HG02610 (cell line): ENCODE results near the gene B3GNT5.
"Not testable (repeated sequence)": the region's sequence is repeated elsewhere in the genome, so short reads cannot be mapped to it uniquely, and the experiment has no call there.

Source experiments
- ATAC-seq: cut with Tn5 transposase; IDR thresholded peaks from one replicate; pipeline ENCODE4 v1.9.1; 2021; ENCODE audit warnings: mild to moderate bottlenecking, moderate library complexity; ENCODE audit not compliant: unreplicated experiment

B3GNT5 gene

GRCh38 chr3:183229178-183229577, 23.9 kb upstream of the B3GNT5 start:
- ATAC-seq = no peak

GRCh38 chr3:183230251-183230650, 22.8 kb upstream of the B3GNT5 start:
- ATAC-seq = not testable (repeated sequence)

GRCh38 chr3:183230826-183231225, 22.2 kb upstream of the B3GNT5 start:
- no peak for ATAC-seq

- ATAC-seq = no peak
These were observed 19.1 kb upstream of the B3GNT5 start for GRCh38 chr3:183233966-183234365.

GRCh38 chr3:183239046-183239445, 14.0 kb upstream of the B3GNT5 start:
- no peak for ATAC-seq

- no peak for ATAC-seq
These were observed 10.6 kb upstream of the B3GNT5 start for GRCh38 chr3:183242431-183242830.

GRCh38 chr3:183244219-183244618, 8.8 kb upstream of the B3GNT5 start:
- no peak for ATAC-seq

DNA sequence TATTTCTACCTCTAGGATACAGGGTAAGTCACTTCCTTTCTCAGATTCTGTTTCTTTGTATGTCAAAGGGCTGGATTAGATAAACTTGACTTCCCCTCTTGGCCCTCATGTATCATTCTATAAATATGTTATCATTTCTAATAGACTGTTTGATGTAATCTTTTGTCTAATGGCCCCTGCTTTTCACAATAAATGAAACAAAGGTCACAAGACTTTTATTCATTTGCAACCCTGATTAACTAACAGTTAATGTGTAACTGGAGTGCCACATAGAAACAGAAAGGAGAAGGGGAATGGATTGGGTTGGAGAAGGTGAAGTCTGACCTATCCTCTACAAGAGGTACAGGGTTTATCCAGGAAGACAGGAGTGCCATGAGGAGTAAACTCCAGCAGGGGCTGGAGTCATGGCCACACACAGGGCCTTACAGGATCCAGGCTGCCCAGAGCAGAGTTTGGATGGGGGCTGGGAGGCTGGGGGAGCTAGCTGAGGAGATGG, 8.0 kb upstream of the B3GNT5 start:
- no peak for ATAC-seq

GRCh38 chr3:183247011-183247589, 6.0 kb upstream of the B3GNT5 start:
- no peak for ATAC-seq

DNA sequence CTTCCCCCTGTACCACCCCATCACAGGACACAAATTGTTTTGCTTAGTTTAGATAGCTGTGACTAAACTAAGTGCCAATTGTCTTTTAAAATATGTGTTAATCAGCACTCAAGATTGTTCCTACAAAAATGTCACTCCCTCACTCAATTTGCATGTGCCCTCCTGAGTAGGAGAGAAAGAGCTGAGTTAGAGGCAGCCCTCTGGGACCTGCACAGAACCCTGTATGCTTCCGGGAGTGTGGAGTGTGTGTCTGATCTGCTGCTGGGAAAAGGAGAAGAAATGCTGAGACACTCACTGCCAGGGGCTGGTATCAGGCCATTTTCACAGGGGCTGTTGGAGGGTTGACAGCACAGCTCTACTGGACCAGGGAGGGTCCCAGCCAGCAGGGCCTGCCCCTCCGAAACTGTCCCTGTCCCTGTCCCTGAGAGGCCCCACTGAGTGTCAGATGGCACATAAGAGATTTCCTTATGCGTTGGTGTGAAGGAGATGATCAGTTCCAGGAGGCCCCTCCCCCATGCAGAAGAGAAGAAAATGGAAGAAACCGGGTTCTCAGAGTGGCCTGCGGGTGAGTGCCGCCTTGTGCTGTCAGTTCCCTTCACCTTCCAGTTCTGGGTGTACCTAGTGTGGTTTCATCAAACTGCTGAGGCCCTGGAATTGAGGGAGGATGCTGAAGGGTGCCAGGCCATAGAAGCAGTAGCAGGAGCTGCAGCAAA, 3.9 kb upstream of the B3GNT5 start:
- ATAC-seq = no peak

DNA sequence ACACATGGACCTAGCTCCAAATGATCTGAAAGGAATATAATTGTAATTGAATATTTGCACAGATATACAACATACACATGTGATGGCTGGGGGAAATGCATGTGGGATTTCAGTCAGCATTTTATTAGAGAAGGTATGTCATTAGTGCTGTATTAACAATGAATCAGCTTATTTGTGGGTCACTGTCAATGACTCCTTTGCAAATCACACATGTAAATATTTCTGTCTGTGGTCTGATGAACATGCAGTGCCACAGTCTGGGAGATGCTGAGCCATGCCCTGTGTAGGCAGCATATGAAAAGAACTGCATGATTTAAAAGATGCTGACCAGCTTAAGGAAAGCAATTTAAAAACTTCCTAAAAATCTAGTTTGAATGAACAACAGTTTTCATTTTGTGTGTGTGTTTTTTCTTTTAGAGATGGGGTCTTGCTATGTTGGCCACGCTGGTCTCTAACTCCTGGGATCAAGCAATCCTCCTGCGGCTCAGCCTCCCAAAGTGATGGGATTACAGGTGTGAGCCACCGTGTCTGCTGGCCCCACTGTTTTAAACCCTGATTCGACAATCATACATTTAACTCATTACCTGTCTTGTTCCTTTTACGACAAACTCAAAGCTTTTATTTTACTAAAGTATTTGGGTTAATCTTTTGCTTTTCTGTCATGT, 803 bp upstream of the B3GNT5 start:
- no peak for ATAC-seq

DNA sequence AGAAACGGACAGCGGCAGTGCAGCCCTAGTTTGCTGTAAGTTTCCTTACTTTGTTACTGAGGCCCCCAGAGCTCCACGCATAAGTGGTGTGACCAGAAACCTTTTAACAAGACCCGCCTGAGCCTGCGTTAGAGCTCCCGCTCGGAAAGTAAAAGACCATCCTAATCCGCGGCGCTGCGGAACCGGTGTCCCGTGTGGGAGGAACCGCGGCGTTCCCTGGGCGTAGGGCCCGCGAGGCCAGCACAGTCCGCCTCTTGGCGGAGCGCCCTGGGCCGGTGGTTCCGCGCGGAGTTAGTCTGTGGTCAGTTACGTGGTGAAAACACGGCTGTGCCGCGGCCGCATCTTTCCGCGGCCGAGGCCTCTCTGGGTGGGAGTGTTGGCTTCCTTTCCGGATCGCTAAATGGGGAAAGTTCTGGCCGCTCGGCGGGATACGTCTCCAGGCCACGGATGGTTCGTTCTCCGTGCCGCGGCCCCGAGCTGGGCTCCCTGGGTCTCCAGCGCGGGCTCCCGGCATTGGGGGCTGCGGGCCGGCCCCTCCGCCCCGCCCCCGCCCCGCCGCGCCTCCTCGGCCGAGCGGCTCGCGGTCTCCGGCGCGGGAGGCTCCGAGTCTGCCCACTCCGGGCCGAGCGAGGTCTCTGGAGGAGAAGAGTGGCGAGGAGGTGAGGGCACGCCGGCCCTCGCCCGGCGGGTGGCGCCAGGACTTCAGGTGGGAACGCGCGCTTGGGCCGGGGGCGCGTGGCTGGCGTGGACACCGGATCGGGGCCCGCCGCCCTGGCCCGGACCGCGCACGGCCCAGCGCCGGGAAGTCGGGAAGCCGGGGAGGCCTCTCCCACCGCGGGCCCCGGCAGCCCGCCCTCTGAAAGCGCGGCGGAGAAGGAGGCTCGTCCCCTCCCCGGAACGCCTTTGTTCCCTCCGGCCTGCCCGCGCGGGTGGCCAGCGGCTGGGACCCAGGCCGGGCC, 754 bp downstream of the B3GNT5 start:
- ATAC-seq = no peak

DNA sequence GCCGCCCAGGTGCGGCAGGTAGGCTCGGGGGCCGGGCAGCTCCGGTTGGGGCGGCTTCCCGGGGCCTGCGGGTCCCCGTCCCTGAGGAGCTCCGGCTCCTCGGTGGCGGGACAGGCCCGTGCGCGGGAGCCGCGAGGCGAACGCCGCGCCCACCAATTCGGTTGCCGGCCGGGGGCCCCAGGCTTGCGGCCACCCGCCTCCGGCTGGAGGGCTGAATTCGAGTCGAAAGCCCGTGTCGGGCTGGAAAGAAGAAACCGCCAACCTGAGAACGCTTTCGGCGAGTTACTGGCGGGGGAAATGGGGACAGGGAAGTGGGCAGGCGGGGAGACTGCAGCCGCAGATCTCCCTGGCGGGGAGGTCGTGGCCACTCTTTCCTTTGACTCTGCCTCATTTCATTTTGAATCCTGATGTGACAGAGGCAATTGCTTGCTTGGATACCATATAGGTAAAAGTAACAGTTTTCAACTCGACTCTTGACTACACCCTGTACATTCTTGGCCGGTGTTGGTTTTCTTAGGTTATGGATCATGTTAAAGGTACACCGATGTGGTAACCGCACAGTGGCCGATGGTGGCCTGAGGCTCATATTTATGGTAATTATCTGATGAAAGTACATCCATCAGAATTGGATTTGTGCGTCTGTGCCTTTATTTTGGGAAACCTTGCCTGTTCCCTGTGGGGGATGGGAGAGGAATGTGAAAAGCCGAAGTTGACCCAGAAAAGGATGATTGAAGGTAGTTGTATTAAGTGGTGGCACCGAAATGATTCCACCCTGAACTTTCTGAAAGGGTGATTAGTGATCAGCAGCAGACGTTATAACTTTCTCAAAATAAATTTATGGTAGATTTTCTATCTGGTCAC, 1.7 kb downstream of the B3GNT5 start:
- no peak for ATAC-seq

GRCh38 chr3:183255348-183255730, 2.3 kb downstream of the B3GNT5 start:
- ATAC-seq = no peak

- ATAC-seq = no peak
These were observed 6.0 kb downstream of the B3GNT5 start for GRCh38 chr3:183259087-183259486.

- ATAC-seq = no peak
These were observed 6.6 kb downstream of the B3GNT5 start for GRCh38 chr3:183259621-183260020.

DNA sequence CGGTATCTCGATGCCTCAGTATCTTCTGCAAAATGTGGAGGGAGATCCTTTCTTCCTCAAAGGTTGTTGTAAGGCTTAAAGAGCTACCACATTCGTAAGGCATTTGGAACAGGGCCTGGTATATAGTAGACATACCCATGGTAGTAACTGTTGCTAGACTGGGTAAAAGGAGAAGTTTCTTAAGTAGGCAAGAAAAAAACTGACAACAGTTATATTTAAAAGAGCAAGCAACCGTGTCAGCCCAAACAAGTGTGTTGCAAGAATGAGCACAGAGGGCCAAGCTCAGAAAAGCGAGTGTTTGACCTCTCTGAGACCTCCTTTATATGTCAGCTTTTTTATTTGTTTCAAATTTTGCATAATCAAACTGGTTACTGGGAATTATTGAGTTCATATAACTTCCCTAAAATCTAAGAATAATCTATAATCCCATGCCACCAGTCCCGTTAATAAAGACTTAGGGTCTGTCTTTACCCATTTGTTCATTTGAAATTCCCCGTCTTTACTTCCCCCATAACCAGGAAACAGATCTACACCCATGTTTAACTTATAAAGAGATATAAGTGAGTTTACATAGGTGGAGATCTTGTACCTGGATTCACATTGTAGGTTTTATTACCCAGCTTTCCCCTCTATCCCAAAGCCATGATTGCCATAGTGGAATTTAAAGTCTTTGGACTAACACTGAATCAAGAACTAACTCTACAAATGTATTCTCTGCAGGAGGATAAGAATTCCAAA, 7.3 kb downstream of the B3GNT5 start:
- ATAC-seq = no peak

DNA sequence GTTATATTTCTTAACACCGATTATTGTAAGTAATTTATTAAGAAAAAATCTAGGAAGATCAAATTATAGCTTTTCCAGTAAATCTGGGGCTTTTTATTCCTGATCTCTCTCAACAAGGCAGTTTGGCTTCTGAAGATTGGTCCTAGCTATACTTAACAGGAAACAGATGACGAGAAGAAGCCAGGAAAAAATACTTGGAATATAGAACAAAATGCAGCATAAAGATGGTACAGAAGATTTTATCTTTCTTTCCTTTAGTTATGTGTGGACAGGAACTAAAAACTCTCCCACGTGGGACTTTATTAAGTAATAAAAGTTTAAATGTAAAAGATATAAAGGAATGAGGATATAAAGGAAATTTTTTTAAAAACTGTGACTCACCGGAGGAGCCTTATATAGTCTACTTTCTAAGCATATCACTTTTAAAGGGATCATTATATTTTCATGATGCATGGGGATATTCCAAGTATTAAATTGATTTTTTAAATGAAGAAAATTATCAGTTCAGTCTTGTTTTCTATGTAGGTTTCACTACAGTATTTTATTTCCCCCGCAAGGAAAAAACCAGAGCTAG, 8.2 kb downstream of the B3GNT5 start:
- ATAC-seq = no peak

GRCh38 chr3:183262875-183263378, 9.9 kb downstream of the B3GNT5 start:
- ATAC-seq = no peak
